OCI-LY1 (cell line): ENCODE measurements around the gene SH3BP5.

Experiments used
- H2AFZ ChIP-seq: fragments of 200-600 bp; sonication (generic), shearing (Covaris generic); 2 replicates; pipeline ENCODE4 v1.6.0; 2014; ENCODE audit warnings: antibody characterized with exemption, mild to moderate bottlenecking, low read length
- H3F3A ChIP-seq: fragments of 200-600 bp; sonication (generic), shearing (Covaris generic); 2 replicates; pipeline ENCODE4 v1.6.0; 2014; ENCODE audit warnings: mild to moderate bottlenecking, antibody characterized with exemption, low read length, moderate library complexity; ENCODE audit not compliant: insufficient read depth
- H3K27ac ChIP-seq: fragments of 200-600 bp; sonication (generic); 2 replicates; pipeline ENCODE4 v1.5.1; 2014; ENCODE audit warnings: low read length, mixed run types, mild to moderate bottlenecking, low read depth; ENCODE audit not compliant: poor library complexity, severe bottlenecking
- H3K27me3 ChIP-seq: fragments of 200-600 bp; sonication (generic); 2 replicates; pipeline ENCODE4 v1.6.0; 2014; ENCODE audit warnings: antibody characterized with exemption, mild to moderate bottlenecking, low read length, moderate library complexity; ENCODE audit not compliant: insufficient read depth
- H3K36me3 ChIP-seq: fragments of 200-600 bp; sonication (generic); 2 replicates; pipeline ENCODE4 v1.6.1; 2014; ENCODE audit warnings: mild to moderate bottlenecking, antibody characterized with exemption, low read length, moderate library complexity, mixed read lengths; ENCODE audit not compliant: insufficient read depth
- H3K4me1 ChIP-seq: fragments of 200-600 bp; sonication (generic); 2 replicates; pipeline ENCODE4 v1.5.1; 2014; ENCODE audit warnings: mild to moderate bottlenecking, low read length, moderate library complexity; ENCODE audit not compliant: insufficient read depth, severe bottlenecking
- H3K4me2 ChIP-seq: fragments of 200-600 bp; sonication (generic), shearing (Covaris generic); 2 replicates; pipeline ENCODE4 v1.6.1; 2014; ENCODE audit warnings: low read length
- H3K4me3 ChIP-seq: fragments of 200-600 bp; sonication (generic); 2 replicates; pipeline ENCODE4 v1.5.1; 2014; ENCODE audit warnings: low read length, low read depth, mild to moderate bottlenecking, mixed read lengths; ENCODE audit not compliant: poor library complexity, severe bottlenecking
- H3K79me2 ChIP-seq: fragments of 200-600 bp; shearing (Covaris generic); 2 replicates; pipeline ENCODE4 v1.6.1; 2016; ENCODE audit warnings: mixed run types, low read length, mixed read lengths; ENCODE audit not compliant: insufficient read depth
- H3K9ac ChIP-seq: fragments of 200-600 bp; sonication (generic), shearing (Covaris generic); 2 replicates; pipeline ENCODE4 v1.6.1; 2014; ENCODE audit warnings: mild to moderate bottlenecking, low read length, mixed read lengths
- H3K9me2 ChIP-seq: fragments of 200-600 bp; sonication (generic), shearing (Covaris generic); 2 replicates; pipeline ENCODE4 v1.6.1; 2014; ENCODE audit warnings: low read depth, mild to moderate bottlenecking, low read length, mixed read lengths
- H3K9me3 ChIP-seq: fragments of 200-600 bp; shearing (Covaris generic); 2 replicates; pipeline ENCODE4 v1.6.1; 2014; ENCODE audit warnings: low read length, mixed read lengths
- H4K20me1 ChIP-seq: fragments of 200-600 bp; sonication (generic), shearing (Covaris generic); 2 replicates; pipeline ENCODE4 v1.6.0; 2016; ENCODE audit warnings: mild to moderate bottlenecking, low read length; ENCODE audit not compliant: insufficient read depth
- EZH2 ChIP-seq: fragments of 200-600 bp; sonication (generic), shearing (Covaris generic); IDR thresholded peaks from 2 replicates; pipeline ENCODE4 v1.8.0; 2017; ENCODE audit warnings: borderline replicate concordance, mixed run types, mild to moderate bottlenecking, antibody characterized with exemption, low read length, moderate library complexity, mixed read lengths
- TF ChIP-seq, protein P1 (sequence below): fragments of 200-600 bp; sonication (generic), shearing (Covaris generic); IDR thresholded peaks from 2 replicates; pipeline ENCODE4 v1.5.1; 2017; ENCODE audit warnings: mild to moderate bottlenecking, antibody characterized with exemption, low read length, moderate library complexity, mixed read lengths

Gene SH3BP5

GRCh38 chr3:15271030-15271429 lies 61.4 kb downstream of the SH3BP5 start:
- no peak for TF ChIP-seq EZH2
- TF ChIP-seq, protein P1, sequence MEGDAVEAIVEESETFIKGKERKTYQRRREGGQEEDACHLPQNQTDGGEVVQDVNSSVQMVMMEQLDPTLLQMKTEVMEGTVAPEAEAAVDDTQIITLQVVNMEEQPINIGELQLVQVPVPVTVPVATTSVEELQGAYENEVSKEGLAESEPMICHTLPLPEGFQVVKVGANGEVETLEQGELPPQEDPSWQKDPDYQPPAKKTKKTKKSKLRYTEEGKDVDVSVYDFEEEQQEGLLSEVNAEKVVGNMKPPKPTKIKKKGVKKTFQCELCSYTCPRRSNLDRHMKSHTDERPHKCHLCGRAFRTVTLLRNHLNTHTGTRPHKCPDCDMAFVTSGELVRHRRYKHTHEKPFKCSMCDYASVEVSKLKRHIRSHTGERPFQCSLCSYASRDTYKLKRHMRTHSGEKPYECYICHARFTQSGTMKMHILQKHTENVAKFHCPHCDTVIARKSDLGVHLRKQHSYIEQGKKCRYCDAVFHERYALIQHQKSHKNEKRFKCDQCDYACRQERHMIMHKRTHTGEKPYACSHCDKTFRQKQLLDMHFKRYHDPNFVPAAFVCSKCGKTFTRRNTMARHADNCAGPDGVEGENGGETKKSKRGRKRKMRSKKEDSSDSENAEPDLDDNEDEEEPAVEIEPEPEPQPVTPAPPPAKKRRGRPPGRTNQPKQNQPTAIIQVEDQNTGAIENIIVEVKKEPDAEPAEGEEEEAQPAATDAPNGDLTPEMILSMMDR, result no peak
- H3K4me1 ChIP-seq, result peaks cover 4% of the 10 kb centered on the region

DNA sequence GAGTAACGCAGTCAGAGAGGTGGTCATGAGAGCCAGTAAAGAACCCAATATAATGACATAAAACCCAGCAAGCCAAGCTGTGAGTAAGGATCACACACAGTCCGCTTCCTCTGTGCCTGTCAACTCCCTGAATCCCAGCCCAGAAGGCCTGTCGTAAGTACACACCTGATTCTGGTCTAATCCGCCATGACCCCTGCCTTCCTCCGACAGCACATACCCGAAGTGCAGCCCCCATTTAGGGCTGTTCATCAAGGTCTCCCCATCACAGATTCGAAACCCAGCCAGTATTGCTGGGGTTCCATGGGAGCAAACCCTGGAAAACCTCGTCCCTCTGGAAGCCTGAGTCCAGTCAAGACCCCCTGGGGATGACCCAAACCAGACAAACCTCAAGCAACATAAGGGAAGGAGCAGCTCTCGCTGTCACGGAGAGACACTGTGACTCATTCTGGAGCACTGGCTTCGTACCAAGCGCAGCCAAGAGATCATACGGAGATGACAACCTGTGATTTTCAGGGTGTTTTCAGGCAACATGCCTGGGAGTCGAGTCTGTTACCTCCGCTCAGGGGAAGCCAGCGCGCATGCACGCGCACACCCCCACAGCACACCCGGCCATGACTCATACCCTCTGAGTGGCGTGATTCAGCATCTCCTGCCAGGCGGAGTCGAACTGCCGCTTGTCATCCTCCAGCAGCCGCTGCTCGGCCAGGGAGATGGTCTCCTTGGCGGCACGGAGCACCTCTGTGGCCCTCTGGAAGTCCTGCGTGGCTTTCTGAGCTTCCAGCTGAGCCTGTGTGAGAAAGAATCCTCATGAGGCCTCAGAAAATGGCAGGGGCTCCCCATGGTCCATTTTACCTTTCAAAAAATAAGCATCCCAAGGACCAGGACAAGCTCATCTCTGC lies 63.0 kb downstream of the SH3BP5 start:
- no peaks in the 10 kb centered on the region for H3K27me3 ChIP-seq
- no peaks in the 10 kb centered on the region for H3F3A ChIP-seq
- H3K9me3 ChIP-seq, result no peaks in the 10 kb centered on the region
- no peak overlapping the region for H3K4me3 ChIP-seq
- no peak overlapping the region for H2AFZ ChIP-seq
- peaks cover 4% of the 10 kb centered on the region for H3K4me1 ChIP-seq
- H3K4me2 ChIP-seq, result no peak overlapping the region
- no peaks in the 10 kb centered on the region for H3K9me2 ChIP-seq
- TF ChIP-seq, protein P1, result no peak
- TF ChIP-seq EZH2, result no peak
- no peaks in the 10 kb centered on the region for H3K36me3 ChIP-seq
- H3K9ac ChIP-seq, result no peak overlapping the region
- no peaks in the 10 kb centered on the region for H4K20me1 ChIP-seq
- no peaks in the 10 kb centered on the region for H3K79me2 ChIP-seq
- no peak overlapping the region for H3K27ac ChIP-seq

More at GRCh38 chr3:15271030-15271429, 61.4 kb downstream of the SH3BP5 start:
- Histone ChIP-seq H4K20me1 (no peaks in the 10 kb centered on the region), H2AFZ (no peak overlapping the region), H3K9me3 (no peaks in the 10 kb centered on the region), H3K79me2 (no peaks in the 10 kb centered on the region), H3K9ac (no peak overlapping the region), H3K9me2 (no peaks in the 10 kb centered on the region), H3K4me2 (no peak overlapping the region), H3K4me3 (no peak overlapping the region), H3K27me3 (no peaks in the 10 kb centered on the region), H3F3A (no peaks in the 10 kb centered on the region), H3K27ac (no peak overlapping the region), H3K36me3 (no peaks in the 10 kb centered on the region)

GRCh38 chr3:15268033-15268631 lies 64.3 kb downstream of the SH3BP5 start:
- TF ChIP-seq, protein P1, result peak; percentile 98
- no peak for TF ChIP-seq EZH2
- H3K4me1 ChIP-seq, result peaks cover 4% of the 10 kb centered on the region

More at GRCh38 chr3:15268033-15268631, 64.3 kb downstream of the SH3BP5 start:
- H3K4me3 ChIP-seq, result no peak overlapping the region
- H3K9ac ChIP-seq, result no peak overlapping the region
- H3F3A ChIP-seq, result no peaks in the 10 kb centered on the region
- no peaks in the 10 kb centered on the region for H4K20me1 ChIP-seq
- H3K36me3 ChIP-seq, result no peaks in the 10 kb centered on the region
- no peak overlapping the region for H2AFZ ChIP-seq
- H3K79me2 ChIP-seq, result no peaks in the 10 kb centered on the region
- H3K27me3 ChIP-seq, result no peaks in the 10 kb centered on the region
- no peak overlapping the region for H3K27ac ChIP-seq
- no peak overlapping the region for H3K4me2 ChIP-seq
- H3K9me2 ChIP-seq, result no peaks in the 10 kb centered on the region
- H3K9me3 ChIP-seq, result no peaks in the 10 kb centered on the region
